Epidermal melanocyte (primary cell): ENCODE measurements around the gene UBXN10.

Source experiments
- DNase-seq: peaks from one replicate; pipeline ENCODE4 v3.0.0; 2011; ENCODE audit warnings: low spot score; ENCODE audit not compliant: insufficient read length

Gene UBXN10

GRCh38 chr1:20151906-20152598 lies 33.8 kb upstream of the UBXN10 start:
- peak; percentile 86 for DNase-seq

- no peak for DNase-seq
These were observed 33.3 kb upstream of the UBXN10 start for GRCh38 chr1:20152599-20152930.

- DNase-seq: no peak
These were observed 32.9 kb upstream of the UBXN10 start for GRCh38 chr1:20153000-20153418.

- DNase-seq: no peak
These were observed 31.5 kb upstream of the UBXN10 start for GRCh38 chr1:20154301-20154831.

GRCh38 chr1:20158358-20159070 lies 27.4 kb upstream of the UBXN10 start:
- no peak for DNase-seq

- no peak for DNase-seq
These were observed 25.9 kb upstream of the UBXN10 start for GRCh38 chr1:20160034-20160433.

- no peak for DNase-seq
These were observed 21.1 kb upstream of the UBXN10 start for GRCh38 chr1:20164694-20165202.

GRCh38 chr1:20165522-20165951 lies 20.4 kb upstream of the UBXN10 start:
- no peak for DNase-seq

GRCh38 chr1:20166051-20166450 lies 19.8 kb upstream of the UBXN10 start:
- no peak for DNase-seq

GRCh38 chr1:20167126-20167525 lies 18.8 kb upstream of the UBXN10 start:
- DNase-seq: no peak

GRCh38 chr1:20168564-20169491 lies 17.1 kb upstream of the UBXN10 start:
- no peak for DNase-seq

GRCh38 chr1:20169932-20170331 lies 16.0 kb upstream of the UBXN10 start:
- DNase-seq: no peak

GRCh38 chr1:20172033-20172590 lies 13.8 kb upstream of the UBXN10 start:
- no peak for DNase-seq

- DNase-seq: no peak
These were observed 10.8 kb upstream of the UBXN10 start for GRCh38 chr1:20174937-20175666.

- DNase-seq: no peak
These were observed 7.1 kb upstream of the UBXN10 start for GRCh38 chr1:20178634-20179370.

- DNase-seq: no peak
These were observed 6.3 kb upstream of the UBXN10 start for GRCh38 chr1:20179371-20180128.

GRCh38 chr1:20180129-20180843 lies 5.6 kb upstream of the UBXN10 start:
- DNase-seq: no peak

GRCh38 chr1:20180844-20181207 lies 5.1 kb upstream of the UBXN10 start:
- no peak for DNase-seq

- DNase-seq: no peak
These were observed 3.5 kb upstream of the UBXN10 start for GRCh38 chr1:20182415-20182814.
